OCI-LY3 (cell line): ENCODE measurements around the gene CTCF.

Source experiments
- CTCF ChIP-seq: fragments of 200-600, 300-600 bp; sonication (generic); IDR thresholded peaks from 2 replicates; pipeline ENCODE4 v1.5.1; 2014; ENCODE audit warnings: antibody characterized with exemption, low read length, low read depth
- EZH2phosphoT487 ChIP-seq: fragments of 200-600 bp; shearing (Covaris generic); IDR thresholded peaks from 2 replicates; pipeline ENCODE4 v1.6.1; 2018; ENCODE audit warnings: antibody characterized with exemption, mixed run types, low read depth

- TF ChIP-seq CTCF (no peak), EZH2phosphoT487 (no peak)
These were observed 85.4 kb downstream of the CTCF start for GRCh38 chr16:67647681-67648080.
